Upper lobe of left lung (tissue), 6 donors: ENCODE measurements around the gene EHD4. TPM values are rescaled to one million over a fixed set of nuclear protein-coding genes. Genes with fewer than 3 reads are reported as not detected.

Experiments used
- ATAC-seq, 2 donors: fragments of 200-7000 bp; cut with Tn5 transposase; one replicate each; pipeline ENCODE4 v1.9.1; 2022; ENCODE audit warnings: mild to moderate bottlenecking in 2 of 2, moderate library complexity in 2 of 2; ENCODE audit not compliant: low FRiP score in 2 of 2
- DNase-seq, 2 donors: peaks; one replicate each; pipeline ENCODE4 v3.0.0-alpha.2; 2019 to 2020
- H3K27ac ChIP-seq, 4 donors: fragments of 200-600 bp; sonication (generic); one replicate each; pipeline ENCODE4 v1.5.1; 2016 to 2019
- H3K27me3 ChIP-seq, 4 donors: fragments of 200-600 bp; sonication (generic); one replicate each; pipeline ENCODE4 v1.5.1; 2017 to 2019
- H3K36me3 ChIP-seq, 4 donors: fragments of 200-600 bp; sonication (generic); one replicate each; pipeline ENCODE4 v1.5.1; 2016 to 2019
- H3K4me1 ChIP-seq, 4 donors: fragments of 200-600 bp; sonication (generic); one replicate each; pipeline ENCODE4 v1.5.1; 2018 to 2019
- H3K4me3 ChIP-seq, 4 donors: fragments of 200-600 bp; sonication (generic); one replicate each; pipeline ENCODE4 v1.5.1; 2017 to 2019; ENCODE audit warnings: mild to moderate bottlenecking in 2 of 4, moderate library complexity in 1 of 4
- H3K9me3 ChIP-seq, 4 donors: fragments of 200-600 bp; sonication (generic); one replicate each; pipeline ENCODE4 v1.5.1; 2018 to 2019
- EP300 ChIP-seq, 4 donors: sonication (generic); formaldehyde crosslinking; IDR thresholded peaks; one replicate each; pipeline ENCODE4 v1.5.1; 2017; ENCODE audit warnings: antibody characterized with exemption in 4 of 4, control low read depth in 2 of 4
- POLR2A ChIP-seq, 4 donors: fragments of 450-650 bp; IDR thresholded peaks; one replicate each; pipeline ENCODE4 v1.5.1; 2016 to 2017; ENCODE audit warnings: antibody characterized with exemption in 4 of 4, mild to moderate bottlenecking in 2 of 4
- POLR2AphosphoS5 ChIP-seq, 2 donors: sonication (generic); formaldehyde crosslinking; IDR thresholded peaks; one replicate each; pipeline ENCODE4 v1.5.1; 2017; ENCODE audit warnings: antibody characterized with exemption in 2 of 2
- WGBS, 2 donors: methylation state at CpG; one replicate each; pipeline ENCODE4 v1.1.5; 2017 to 2018; 5-methylcytosine and 5-hydroxymethylcytosine counted together
- total RNA-seq, 6 donors: library from RNA; depleted of rRNA in 4 of 6; stranded (reverse); fragments of >200 nt in 4 of 6; gene quantifications; one replicate each; pipeline versions ENCODE4 v1.1.0 to v1.2.1, GENCODE V29; 2016 to 2021
- TF ChIP-seq, protein P1 (sequence below), 6 experiments: fragments of 450-650 bp in 4 of 6; fragments of 200-600 bp in 2 of 6; sonication (generic) in 2 of 6; IDR thresholded peaks; one replicate each; pipeline ENCODE4 v1.5.1; 2016 to 2019; ENCODE audit warnings: antibody characterized with exemption in 6 of 6
- donor health status: DM: no; HTN: no; CAD: no; lungs with moderate emphysema.
- donor health status: DM: no; HTN: yes; CAD: no; lungs with severe emphysema.

Gene EHD4
- total RNA-seq, 6 donors from 2014 or later: 23.0 to 46.4 (median 31.5) TPM

DNA sequence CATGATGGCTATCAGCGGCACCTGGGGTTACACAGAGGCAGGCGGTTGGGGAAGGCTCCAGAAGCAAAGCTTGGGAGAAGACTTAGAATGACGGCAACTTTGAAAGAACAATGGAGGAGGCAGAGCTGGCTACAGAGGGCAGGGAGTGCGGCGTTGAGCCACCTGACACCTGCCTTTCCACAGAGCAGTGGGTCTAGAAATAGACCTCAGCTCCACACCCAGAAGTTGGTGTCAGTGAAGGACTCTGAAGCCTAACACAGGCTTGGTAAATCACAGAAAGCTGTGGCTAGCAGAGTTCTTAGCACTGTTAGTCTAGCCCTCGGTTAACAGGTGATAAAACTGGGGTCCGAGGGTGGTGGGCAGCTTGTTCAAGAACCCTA is 23.1 kb upstream of the EHD4 start:
- 95 to 99% methylated on average over 7 of the region's 7 CpGs for WGBS, 2 donors
- Histone ChIP-seq H3K4me3 (no peak overlapping the region), H3K36me3 (no peaks in the 10 kb centered on the region), H3K4me1 (peaks cover 5 to 6% (median 6%) of the 10 kb centered on the region in 4 donors), H3K9me3 (no peaks in the 10 kb centered on the region), H3K27me3 (no peaks in the 10 kb centered on the region), H3K27ac (no peak overlapping the region)
- DNase-seq (no peak), ATAC-seq (no peak)
- TF ChIP-seq, protein P1, sequence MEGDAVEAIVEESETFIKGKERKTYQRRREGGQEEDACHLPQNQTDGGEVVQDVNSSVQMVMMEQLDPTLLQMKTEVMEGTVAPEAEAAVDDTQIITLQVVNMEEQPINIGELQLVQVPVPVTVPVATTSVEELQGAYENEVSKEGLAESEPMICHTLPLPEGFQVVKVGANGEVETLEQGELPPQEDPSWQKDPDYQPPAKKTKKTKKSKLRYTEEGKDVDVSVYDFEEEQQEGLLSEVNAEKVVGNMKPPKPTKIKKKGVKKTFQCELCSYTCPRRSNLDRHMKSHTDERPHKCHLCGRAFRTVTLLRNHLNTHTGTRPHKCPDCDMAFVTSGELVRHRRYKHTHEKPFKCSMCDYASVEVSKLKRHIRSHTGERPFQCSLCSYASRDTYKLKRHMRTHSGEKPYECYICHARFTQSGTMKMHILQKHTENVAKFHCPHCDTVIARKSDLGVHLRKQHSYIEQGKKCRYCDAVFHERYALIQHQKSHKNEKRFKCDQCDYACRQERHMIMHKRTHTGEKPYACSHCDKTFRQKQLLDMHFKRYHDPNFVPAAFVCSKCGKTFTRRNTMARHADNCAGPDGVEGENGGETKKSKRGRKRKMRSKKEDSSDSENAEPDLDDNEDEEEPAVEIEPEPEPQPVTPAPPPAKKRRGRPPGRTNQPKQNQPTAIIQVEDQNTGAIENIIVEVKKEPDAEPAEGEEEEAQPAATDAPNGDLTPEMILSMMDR (IDR thresholded peaks at IDR 0.05): no peak
- TF ChIP-seq POLR2AphosphoS5 (IDR thresholded peaks at IDR 0.05) (no peak), EP300 (IDR thresholded peaks at IDR 0.05) (no peak), POLR2A (IDR thresholded peaks at IDR 0.05) (no peak)

DNA sequence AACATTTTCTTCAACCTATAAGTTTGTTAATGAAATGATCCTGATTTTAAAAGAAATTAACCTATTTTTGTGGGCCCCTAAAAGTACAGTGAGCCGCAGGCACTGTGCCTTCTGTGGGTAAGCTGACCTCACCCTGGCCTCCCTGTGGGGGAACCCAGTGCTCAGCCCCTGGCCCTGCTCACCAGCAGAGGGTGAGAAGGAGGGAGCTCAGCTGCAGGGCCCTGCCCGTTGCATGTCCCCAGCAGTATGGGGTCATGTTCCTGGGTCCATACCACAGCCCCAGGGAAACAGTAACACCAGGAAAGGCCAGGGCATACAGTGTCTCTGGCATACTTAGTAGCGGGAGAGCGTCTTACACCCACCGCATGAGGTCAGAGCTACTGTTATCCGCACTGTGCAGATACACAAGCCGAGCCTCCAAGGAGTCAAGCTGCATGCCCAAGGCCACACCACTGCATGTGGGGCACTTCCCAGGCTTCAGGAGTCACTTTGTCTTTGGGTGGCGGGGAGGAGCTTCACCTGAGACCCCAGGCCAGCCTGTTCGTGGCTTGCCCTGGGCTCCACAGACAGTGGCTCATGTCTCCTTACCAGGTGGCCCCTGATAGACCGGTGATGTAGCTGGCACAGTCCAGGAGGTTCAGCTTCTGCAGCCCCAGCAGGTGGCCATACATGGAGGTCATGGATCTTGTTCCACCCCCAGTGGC is 22.6 kb upstream of the EHD4 start:
- peaks cover 5 to 6% (median 6%) of the 10 kb centered on the region in 4 donors for H3K4me1 ChIP-seq
- no peaks in the 10 kb centered on the region for H3K27me3 ChIP-seq
- no peaks in the 10 kb centered on the region for H3K36me3 ChIP-seq
- ATAC-seq (no peak), DNase-seq (peak in 1 of 2 donors; percentile 19)
- no peaks in the 10 kb centered on the region for H3K9me3 ChIP-seq
- TF ChIP-seq POLR2A (IDR thresholded peaks at IDR 0.05) (no peak), POLR2AphosphoS5 (IDR thresholded peaks at IDR 0.05) (no peak)
- WGBS, 2 donors: 86 to 89% methylated on average over 9 to 10 of the region's 10 CpGs
- no peak overlapping the region for H3K4me3 ChIP-seq
- no peak overlapping the region for H3K27ac ChIP-seq

DNA sequence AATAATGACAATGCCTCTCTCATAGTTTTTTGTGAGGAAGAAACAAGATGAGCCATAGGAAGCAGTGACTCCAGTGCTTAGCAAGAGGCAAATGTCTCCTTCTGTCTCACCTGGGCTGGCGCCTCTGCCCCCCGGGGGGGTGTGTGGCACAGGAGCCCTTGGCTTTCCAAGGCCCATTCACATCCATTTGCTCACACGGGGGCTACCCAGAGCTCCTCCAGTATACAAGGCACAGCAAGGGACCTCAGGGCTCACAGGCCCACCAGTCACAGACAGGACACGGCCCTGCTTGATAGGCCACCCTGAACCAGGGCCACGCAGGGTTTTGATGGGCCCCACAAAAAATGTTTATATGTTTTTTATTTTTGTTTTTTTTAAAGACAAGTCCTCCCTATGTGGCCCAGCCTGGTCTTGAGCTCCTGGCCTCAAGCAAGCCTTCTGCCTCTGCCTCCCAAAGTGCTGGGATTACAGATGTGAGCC is 21.9 kb upstream of the EHD4 start:
- no peak for TF ChIP-seq POLR2A (IDR thresholded peaks at IDR 0.05)
- no peak for TF ChIP-seq EP300 (IDR thresholded peaks at IDR 0.05)
- TF ChIP-seq POLR2AphosphoS5 (IDR thresholded peaks at IDR 0.05): no peak
- TF ChIP-seq, protein P1 (IDR thresholded peaks at IDR 0.05): no peak
- Histone ChIP-seq H3K36me3 (no peaks in the 10 kb centered on the region), H3K27ac (no peak overlapping the region), H3K4me3 (no peak overlapping the region), H3K27me3 (no peaks in the 10 kb centered on the region), H3K4me1 (peaks cover 5 to 6% (median 6%) of the 10 kb centered on the region in 4 donors), H3K9me3 (no peaks in the 10 kb centered on the region)
- 88 to 89% methylated on average over 4 to 5 of the region's 5 CpGs for WGBS, 2 donors
- ATAC-seq (no peak), DNase-seq (no peak)

DNA sequence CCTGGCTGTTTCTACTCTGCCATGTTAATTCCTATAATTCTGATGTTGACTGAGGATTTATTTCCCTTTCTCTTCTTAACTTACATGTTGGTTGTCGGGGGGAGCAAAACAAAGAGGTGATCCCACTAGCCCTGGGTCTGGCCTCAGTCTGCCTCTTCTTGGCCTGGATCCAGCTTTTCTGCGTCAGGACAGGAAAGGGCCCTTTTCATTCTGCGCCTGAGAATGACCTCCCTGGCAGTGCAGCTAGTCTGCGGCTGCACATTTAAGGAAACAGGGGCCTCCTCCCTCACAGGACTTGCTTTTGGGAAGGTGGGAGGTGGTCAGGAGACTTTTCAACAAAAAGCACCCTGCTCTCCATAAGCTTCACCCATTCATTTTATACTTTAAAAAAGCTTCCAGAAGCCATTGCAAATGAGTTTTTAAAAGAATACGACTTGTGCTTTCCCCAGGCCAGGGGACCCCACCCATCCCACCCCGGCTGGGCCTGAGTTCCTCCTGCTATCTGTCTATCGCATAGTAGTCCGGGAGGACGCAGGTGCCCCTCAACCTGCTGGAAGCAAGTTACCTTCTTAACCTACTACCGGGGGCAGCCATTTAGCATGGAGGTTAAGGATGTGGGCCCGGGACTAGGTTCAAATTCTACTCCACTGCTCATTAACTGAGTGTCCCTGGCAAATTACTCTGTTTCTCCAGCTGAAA is 21.3 kb upstream of the EHD4 start:
- Histone ChIP-seq H3K9me3 (no peaks in the 10 kb centered on the region), H3K4me1 (peaks cover 5 to 6% (median 6%) of the 10 kb centered on the region in 4 donors), H3K27me3 (no peaks in the 10 kb centered on the region), H3K36me3 (no peaks in the 10 kb centered on the region), H3K27ac (no peak overlapping the region), H3K4me3 (no peak overlapping the region)
- no peak for TF ChIP-seq EP300 (IDR thresholded peaks at IDR 0.05)
- no peak for TF ChIP-seq POLR2A (IDR thresholded peaks at IDR 0.05)
- TF ChIP-seq, protein P1 (IDR thresholded peaks at IDR 0.05): no peak
- TF ChIP-seq POLR2AphosphoS5 (IDR thresholded peaks at IDR 0.05): no peak
- ATAC-seq (no peak), DNase-seq (no peak)
- 45 to 64% methylated on average over 5 to 11 of the region's 11 CpGs for WGBS, 2 donors

DNA sequence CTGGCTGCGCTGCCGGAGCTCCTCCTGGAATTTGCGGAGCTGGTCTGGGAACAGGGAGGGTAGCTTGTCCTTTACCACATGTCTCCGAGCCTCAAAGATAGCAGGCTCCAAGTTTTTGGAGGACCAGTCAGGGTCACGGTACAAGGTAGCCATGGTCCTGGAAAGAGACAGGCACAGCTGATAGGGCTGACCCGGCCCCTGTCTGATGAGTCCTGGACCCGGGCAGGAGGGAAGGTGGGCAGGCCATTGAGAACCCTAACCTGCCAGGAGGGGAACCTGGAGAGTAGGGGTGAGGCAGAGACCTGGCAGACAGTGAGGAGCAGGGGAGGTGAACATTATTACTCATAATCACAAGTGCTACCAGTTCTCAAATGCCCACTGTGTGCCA is 20.4 kb upstream of the EHD4 start:
- no peaks in the 10 kb centered on the region for H3K27me3 ChIP-seq
- TF ChIP-seq, protein P1 (IDR thresholded peaks at IDR 0.05): no peak
- TF ChIP-seq POLR2A (IDR thresholded peaks at IDR 0.05) (no peak), POLR2AphosphoS5 (IDR thresholded peaks at IDR 0.05) (no peak), EP300 (IDR thresholded peaks at IDR 0.05) (no peak)
- no peak for DNase-seq
- WGBS, 2 donors: 88 to 96% methylated on average over 7 of the region's 7 CpGs
- ATAC-seq: no peak
- H3K27ac ChIP-seq: no peak overlapping the region
- H3K36me3 ChIP-seq: no peaks in the 10 kb centered on the region
- no peak overlapping the region for H3K4me3 ChIP-seq
- H3K4me1 ChIP-seq: peaks cover 5 to 6% (median 6%) of the 10 kb centered on the region in 4 donors
- no peaks in the 10 kb centered on the region for H3K9me3 ChIP-seq
